IPS DF 4.7 (cell line): ENCODE data around the gene ISG15.
"Not testable (repeated sequence)": the region's sequence is repeated elsewhere in the genome, so short reads cannot be mapped to it uniquely, and the experiment has no call there.

Experiments
- DNase-seq: peaks from one replicate; pipeline ENCODE4 v3.0.0-alpha.2; 2013; ENCODE audit warnings: low spot score; ENCODE audit errors: extremely low read depth

The ISG15 gene

DNA sequence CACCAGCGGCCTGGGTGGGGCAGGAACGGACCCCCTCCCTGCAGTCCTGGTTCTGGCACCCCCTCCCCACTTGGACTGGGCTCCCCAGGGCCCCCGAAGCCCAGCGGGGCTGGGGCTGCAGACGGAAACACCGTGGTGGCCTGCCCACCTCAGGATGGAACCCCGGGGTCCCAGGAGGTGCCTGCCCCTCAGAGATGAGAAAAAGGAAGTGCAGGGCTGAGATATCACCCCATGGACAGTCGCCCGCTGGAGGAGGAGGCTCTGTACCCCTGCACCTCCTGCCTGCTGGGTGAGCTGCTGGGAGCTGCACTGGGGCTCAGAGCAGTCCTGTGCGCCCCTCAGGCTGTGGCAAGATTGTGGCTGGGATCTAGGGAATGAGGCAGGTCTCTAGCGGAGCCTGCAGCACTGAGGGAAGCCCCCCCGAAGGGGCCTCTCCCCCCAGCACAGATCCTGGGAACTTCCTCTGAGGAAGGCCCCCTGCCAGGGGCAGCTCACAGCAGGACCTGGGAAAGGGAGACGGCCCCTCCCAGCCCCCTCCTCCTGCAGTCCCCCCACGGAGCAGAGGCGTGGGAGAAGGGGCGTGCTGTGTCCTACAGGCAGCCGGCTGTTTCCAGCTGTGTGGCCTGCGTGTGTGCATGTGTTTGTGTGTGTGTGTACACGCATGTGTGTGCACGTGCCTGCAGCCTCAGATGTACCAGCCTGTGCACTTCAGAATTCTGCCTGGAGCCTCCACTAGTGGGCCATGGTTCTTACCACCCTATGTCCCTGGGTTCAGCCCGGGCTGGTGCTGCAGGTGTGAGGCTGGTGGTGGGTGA, 13.5 kb downstream of the ISG15 start:
- no peak for DNase-seq

DNA sequence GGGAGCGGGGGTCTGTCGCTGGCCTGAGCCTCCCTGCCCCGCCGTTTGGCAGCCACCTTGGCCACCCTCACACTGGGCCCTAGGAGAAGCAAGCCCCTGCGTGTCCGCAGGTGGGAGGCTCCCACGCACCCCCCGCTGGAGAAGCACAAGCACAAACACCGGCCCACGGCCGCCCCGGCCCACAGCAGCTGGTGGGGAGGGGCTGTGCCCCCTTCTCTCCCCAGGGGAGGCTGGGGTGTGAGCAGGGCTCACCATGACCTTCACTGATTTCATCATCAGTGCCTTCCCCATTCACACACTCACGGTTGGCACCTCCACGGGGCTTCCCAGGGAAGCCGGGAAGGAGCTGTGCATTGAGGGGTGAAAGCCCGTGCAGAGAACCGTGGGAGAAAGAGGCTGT, 14.5 kb downstream of the ISG15 start:
- DNase-seq, result no peak

DNA sequence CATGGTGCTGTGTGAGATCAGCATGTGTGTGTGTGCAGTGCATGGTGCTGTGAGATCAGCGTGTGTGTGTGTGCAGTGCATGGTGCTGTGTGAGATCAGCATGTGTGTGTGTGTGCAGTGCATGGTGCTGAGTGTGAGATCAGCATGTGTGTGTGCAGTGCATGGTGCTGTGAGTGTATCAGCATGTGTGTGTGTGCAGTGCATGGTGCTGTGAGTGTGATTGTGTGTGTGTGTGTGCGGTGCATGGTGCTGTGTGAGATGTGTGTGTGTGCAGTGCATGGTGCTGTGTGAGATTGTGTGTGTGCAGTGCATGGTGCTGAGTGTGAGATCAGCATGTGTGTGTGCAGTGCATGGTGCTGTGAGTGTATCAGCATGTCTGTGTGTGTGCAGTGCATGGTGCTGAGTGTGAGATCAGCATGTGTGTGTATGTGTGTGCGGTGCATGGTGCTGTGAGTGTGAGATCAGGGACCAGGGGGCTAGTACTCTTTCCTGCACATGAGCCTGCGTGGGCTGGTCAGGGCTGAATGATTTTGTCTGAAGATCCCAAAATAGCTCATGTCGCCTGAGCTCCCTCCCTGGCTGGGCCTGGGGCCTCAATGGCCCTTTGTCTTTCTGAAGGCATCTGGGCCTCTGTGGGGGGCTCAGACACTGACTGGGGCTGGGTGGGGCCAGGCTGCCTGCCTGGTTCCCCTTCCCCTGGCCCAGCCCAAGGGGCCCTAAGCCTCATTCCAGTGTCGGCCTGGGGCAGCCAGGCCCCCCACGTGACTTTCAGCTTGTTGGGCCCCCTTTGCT, 17.8 kb downstream of the ISG15 start:
- not testable (repeated sequence) for DNase-seq

DNA sequence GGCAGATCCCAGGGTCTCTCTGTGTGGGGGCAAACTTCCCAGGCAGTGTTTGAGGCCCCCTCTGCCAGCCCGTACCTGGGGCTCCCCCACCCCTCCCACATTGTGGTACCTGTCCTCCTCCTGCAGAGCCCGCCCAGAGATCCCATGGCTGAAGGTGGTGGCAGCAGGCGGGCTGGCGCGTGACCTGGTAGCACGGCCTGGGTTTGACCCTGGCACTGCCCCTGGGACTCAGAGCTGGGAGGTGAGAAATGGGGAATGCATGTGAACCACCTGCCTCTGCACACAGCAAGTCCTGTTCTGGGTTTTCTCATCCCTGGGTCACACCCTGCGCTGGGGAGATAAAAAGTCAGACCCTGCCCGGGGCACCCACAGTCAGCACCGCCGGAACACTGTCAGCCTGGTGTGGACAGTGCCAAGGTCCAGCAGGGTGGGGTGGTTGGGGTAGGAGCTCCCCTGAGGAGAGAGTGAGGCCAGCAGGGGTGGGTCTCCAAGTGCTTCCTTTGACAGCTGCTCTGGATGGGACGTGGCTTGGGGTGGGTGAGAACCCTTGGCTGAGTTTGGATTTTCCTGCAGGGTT, 18.4 kb downstream of the ISG15 start:
- DNase-seq, result no peak

DNA sequence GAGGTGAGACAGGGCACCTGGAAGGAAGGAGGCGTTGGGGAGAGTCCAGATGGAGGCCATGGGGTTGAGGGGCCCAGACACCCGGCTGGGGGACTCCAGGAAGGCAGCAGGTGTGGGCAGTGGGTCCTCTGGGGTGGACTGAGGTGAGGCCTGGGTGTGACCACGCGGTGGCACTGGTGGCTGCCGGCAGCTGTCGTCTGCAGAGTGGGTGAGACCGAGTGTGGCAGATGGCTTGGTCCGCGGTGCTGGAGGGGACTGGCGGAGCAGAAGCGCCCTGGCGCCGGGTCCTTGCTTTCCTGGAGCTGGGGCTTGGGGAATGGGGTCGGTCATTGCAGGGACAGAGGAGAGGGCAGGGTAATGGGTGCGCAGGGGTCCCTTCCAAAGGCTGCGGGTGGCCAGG, 19.1 kb downstream of the ISG15 start:
- DNase-seq, result no peak

DNA sequence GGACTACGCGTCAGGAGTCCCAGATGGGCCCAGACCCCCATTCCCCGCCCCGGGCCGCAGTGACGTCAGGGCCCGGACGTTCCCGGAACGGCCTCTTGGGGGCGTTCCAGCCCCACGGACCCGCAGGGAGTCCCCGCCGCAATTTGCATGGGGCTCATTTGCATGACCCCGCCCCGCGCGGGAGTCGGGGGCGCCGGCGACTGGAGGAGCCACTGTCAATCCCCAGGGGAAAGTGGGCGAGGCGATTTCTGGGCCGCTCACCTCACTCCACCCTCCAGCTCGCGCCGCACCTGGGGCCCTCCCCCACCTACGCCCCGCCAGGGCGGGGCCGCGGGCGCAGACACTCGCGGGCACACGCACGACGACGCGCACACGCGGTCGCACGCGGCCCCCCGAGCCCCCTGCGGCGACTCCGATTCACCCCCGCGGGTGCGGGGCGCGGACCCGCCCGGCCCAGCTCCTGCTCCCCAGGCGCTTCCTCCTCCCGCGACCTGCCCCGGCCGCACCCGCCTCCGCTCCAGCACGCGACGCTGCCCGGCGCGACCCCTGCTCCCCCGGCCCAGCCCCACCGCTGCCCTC, 19.8 kb downstream of the ISG15 start:
- DNase-seq, result no peak

DNA sequence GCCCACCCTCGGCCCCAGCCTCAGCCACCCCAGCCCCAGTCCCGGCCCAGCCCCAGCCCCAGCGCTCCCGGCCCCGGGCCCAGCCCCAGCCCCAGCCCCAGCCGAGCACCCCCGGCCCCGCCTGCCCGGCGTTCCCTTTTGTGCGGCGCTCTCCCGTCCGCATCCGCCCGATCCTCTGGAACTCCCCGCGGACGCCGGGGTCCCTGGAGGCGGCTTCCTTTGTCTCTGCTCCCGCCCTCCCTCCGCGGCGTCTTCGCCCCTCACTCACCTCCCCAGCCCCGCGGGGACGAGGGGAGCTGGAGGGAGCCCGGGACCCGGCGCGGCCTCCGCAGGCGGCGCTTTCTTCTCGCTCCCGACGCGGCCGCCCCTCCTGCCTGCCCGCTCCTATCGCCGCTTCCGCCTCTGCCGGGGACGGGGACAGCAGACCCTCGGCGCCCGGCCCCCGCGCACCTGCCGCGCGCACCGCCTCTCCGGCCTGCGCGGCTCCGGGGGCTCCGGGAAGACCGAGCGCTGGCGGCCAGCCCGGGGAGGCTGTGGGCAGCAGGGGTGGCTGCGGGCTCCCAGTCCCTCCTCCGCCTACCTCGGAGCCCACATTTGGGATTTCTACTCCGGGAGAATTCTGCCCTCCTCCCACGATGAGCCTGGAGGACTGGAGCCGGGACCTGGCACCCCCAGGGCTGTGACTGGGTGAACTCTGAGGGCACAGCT, 20.6 kb downstream of the ISG15 start:
- no peak for DNase-seq

DNA sequence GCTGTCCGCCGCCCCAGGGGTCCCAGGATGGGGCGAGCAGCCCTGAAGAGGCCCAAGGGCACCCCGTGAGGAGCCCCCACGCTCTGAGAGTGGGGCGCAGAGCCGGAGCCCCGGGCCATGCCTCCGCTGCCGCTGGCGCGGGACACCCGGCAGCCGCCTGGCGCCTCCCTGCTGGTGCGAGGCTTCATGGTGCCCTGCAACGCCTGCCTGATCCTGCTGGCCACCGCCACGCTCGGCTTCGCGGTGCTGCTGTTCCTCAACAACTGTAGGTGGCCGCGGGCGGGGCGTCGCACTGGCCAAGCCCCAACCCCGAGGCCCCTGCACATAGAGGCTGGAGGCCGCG, 21.1 kb downstream of the ISG15 start:
- DNase-seq, result no peak

DNA sequence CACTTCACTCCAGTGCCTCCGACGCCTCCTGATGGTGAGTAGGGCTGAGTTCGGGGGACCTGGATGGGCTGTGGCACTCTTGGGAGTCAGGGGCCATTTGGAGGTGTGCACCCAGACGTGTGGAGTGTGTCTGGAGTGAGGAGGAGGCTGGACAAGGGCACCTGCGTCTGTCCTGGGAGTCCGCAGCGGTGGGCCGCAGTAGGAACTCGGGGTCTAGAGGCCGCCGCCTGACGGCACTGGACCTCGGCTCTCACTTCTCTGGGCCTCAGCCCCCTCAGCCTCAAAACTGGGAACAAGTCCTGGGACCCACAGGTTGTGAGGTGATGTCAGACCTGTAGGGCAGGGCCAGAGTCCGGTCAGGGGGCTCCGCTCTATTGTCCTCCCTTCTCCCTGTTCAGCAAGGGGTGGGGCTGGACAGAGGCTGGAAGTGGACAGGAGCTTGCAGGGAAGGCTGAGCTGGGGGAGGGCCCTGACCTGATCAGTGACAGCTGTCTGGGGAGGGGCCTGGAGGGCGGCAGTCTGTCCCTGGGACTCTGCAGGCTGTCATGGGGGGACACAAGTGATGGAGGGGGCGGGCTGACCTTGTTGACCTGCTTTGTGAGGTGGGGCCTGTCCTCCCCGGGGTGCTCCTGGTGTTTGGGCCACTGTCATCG, 22.1 kb downstream of the ISG15 start:
- no peak for DNase-seq

DNA sequence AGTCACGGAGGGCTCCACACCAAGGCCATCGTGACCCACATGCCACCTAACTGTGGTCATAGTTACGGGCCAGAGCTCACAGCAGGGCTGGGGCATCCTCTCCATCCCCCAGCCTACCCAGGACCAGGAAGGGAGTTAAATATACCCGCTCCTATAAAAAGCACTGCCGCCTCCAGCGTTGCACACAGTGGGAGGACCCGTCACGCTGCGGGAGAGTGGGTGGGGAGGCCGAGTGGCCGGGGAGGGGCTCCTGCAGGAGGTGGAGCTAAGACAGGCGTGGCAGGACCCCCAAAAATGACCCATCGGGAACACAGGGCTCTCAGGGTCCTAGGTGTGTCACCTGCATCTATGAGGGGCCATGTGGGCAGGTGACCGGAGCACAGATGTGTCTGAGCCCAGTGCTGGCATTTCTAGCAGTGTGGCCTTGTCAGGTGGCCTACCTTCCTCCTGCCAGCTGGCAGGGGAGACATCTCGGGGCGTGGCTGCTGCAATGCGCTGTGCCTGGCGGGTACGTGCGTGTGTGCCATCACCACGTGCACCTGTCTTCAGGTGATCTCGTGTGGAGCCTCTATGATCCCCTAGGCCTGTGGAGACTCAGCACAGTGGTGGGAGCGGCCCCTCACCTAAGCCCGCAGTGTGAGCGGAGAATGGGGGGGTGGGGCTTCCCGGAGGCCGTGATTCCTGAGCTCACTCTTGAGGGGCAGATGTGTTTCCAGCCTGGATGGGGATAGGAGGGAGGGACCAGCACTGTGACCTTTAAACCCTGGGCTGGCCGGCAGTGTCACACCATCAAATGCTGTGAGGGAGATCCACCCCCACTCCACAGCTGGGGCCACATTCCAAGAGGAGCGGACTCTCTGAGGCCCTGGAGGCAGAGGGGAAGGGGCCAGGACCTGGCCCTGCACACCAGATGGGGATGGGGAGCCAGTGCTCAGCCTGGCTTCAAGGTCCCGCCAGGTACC, 24.4 kb downstream of the ISG15 start:
- no peak for DNase-seq

DNA sequence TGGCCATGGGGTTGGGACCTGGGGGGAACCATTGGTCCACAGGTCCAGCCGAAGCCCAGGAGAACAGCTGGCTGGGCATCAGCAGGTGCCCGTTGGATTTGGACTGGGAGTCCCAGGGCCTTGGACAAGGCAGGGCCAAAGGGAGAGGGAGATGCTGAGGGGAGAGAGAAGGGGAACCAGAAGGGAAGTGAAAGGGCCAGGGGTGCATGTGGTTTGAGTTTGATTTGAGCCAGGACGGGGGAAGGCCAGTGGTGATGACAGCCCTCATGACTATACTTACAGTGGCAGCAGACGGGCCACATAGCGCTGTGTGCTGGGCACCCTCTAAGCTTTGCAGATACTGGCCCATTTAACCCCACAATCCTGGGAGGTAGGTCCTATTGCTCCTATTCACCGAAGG, 25.4 kb downstream of the ISG15 start:
- DNase-seq, result no peak

DNA sequence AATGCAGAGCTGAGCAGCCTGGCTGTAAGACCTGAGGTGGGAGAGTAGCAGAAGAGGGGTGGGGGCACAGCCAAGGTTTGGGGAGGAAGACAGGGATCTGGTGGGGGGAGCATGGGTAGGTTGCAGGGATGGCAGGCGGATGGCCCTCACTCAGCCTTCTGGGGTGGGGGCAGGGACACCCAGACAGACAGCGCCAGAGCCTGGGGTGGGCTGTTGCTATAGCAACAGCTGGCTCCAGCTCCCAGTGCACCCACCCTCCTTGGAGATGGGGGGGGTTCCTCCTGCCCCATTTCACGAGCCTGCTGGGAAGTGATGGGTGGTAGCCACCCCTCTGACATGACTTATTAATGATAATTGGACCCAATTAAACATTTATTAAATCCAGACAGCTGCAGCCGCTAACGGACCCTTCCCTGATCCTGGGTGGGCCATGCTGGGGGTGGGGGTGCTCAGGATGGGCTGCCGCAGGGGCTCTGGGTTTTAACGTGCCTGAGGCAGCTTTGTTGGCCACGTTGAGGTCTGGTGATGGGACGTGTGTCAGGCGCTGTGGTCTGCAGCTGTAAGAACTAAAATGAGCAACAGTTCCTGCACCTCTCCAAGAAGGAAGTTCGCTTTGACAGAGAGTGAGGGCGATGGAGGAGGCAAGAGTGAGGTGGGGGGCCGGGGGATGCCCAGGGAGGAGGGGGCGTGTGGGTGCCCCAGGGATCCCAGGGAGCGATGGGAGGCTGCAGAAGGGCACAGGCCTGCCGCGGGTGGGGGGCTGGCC, 26.0 kb downstream of the ISG15 start:
- no peak for DNase-seq

DNA sequence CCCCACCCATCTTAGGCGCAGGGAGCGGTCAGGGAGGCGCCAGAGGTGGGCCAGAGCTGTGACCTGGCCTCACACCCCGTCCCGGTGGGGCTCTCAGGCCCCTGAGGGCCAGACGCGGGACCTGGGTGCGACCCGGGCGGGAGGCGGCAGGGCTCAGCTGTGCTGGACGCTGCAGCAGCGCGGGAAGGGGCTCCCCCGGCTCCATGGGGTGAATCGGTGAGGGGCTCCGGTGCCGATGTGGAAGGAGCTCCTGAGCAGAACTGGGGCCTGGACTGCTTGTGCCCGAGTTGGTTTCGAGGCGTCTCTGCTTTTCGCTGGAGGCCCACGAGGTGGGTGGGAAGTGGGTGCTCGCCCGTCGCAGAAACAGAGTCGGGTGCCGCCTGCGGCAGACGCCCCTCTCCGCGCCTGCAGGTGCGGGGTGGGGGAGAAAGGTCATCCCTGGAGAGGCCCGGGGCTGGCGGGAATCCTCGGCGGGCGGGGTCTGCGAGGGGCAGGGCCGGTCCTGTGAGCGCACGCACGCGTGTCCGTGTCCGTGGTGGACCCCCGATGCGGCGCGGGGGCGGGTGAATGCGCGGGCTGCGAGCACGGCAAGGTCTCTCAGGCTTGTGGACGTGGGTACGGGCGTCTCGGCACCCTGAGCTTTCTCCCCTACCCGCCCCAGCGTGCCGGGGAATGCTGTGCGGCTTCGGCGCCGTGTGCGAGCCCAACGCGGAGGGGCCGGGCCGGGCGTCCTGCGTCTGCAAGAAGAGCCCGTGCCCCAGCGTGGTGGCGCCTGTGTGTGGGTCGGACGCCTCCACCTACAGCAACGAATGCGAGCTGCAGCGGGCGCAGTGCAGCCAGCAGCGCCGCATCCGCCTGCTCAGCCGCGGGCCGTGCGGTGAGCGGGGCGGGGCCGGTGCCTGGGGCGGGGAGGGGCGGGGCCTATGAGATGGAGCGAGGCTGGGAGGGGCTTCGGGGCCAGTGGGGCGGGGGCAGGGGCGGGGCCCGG, 27.0 kb downstream of the ISG15 start:
- no peak for DNase-seq

DNA sequence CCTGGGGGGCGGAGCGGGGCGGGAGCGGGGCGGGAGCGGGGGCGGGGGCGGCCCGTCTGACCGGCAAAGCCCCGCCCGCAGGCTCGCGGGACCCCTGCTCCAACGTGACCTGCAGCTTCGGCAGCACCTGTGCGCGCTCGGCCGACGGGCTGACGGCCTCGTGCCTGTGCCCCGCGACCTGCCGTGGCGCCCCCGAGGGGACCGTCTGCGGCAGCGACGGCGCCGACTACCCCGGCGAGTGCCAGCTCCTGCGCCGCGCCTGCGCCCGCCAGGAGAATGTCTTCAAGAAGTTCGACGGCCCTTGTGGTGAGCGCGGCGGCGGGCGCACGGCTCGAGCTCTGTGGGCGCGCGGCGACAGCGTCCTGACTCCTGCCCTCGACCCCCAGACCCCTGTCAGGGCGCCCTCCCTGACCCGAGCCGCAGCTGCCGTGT, 27.8 kb downstream of the ISG15 start:
- DNase-seq, result no peak

DNA sequence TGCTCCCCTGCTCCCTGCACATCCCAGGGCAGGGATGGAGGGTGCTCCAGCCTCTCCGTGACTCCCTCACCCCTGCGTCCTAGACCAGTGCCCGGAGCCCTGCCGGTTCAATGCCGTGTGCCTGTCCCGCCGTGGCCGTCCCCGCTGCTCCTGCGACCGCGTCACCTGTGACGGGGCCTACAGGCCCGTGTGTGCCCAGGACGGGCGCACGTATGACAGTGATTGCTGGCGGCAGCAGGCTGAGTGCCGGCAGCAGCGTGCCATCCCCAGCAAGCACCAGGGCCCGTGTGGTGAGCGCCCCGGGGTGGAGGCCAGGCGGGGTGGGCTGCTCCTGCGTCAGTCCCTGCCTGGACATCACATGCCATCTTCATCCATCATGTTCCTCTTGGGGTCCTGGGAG, 28.6 kb downstream of the ISG15 start:
- DNase-seq, result no peak

DNA sequence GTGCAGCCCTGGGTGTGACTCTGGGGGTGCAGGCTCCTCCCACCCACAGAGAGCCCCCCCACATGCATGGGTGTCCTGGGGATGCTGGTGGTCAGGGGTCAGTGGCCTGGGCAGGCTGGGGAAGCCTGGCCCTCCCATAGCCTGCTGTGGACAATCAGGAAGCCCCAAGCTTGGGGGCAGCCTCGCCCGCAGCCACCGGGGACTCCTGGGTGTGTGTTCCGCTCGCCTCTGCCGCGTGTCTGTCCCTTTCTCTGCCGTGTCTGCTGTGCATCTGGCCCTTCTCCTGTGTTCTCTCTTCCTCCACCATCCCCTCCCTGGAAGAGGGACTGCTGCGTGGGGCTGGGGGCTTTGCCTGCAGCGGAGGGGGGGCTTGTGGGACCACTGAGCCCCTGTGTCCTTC, 29.5 kb downstream of the ISG15 start:
- DNase-seq, result no peak

DNA sequence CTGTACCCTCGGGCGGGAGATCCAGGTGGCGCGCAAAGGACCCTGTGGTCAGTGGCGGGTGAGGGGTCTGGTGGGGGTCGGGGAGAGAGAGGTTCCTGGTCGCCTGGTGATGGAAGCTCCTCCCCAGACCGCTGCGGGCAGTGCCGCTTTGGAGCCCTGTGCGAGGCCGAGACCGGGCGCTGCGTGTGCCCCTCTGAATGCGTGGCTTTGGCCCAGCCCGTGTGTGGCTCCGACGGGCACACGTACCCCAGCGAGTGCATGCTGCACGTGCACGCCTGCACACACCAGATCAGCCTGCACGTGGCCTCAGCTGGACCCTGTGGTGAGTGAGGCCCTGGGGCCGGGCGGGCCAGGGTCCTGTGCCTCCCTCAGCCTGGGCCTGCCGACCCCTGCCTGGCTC, 30.1 kb downstream of the ISG15 start:
- no peak for DNase-seq

DNA sequence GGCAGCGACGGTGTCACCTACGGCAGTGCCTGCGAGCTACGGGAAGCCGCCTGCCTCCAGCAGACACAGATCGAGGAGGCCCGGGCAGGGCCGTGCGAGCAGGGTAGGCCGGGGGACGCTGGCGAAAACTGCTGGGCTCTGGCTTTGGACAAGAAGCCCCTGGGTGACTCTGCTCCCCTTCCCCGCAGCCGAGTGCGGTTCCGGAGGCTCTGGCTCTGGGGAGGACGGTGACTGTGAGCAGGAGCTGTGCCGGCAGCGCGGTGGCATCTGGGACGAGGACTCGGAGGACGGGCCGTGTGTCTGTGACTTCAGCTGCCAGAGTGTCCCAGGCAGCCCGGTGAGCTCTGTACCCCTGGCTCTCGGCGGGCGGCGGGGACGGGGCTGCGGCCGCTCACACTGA, 30.6 kb downstream of the ISG15 start:
- no peak for DNase-seq
